Neutrophil (primary cell): ENCODE results near the gene FAM174C.

Experiments used
- H3K27ac ChIP-seq: fragments of 200-600 bp; sonication (generic); 2 replicates; pipeline ENCODE4 v1.5.1; 2016; ENCODE audit warnings: mild to moderate bottlenecking, moderate library complexity
- H3K27me3 ChIP-seq: fragments of 200-600 bp; sonication (generic); 2 replicates; pipeline ENCODE4 v1.6.0; 2016; ENCODE audit warnings: mild to moderate bottlenecking
- H3K36me3 ChIP-seq: fragments of 200-600 bp; sonication (generic); 2 replicates; pipeline ENCODE4 v1.5.1; 2017
- H3K4me1 ChIP-seq, 2 experiments: fragments of 200-600 bp in 1 of 2; sonication (generic) in 1 of 2; 1 replicate in 1 of 2; 2 replicates in 1 of 2; pipeline versions ENCODE4 v1.5.1 to v1.6.1; 2013 to 2016; ENCODE audit warnings: low read depth in 1 of 2, low read length in 1 of 2, mild to moderate bottlenecking in 1 of 2, moderate library complexity in 1 of 2; ENCODE audit not compliant: control insufficient read depth in 1 of 2, insufficient read depth in 1 of 2
- H3K4me3 ChIP-seq, 2 experiments: fragments of 200-600 bp in 1 of 2; sonication (generic) in 1 of 2; 1 replicate in 1 of 2; 2 replicates in 1 of 2; pipeline ENCODE4 v1.5.1; 2013 to 2016; ENCODE audit warnings: low read depth in 1 of 2, low read length in 1 of 2, mild to moderate bottlenecking in 1 of 2, moderate library complexity in 1 of 2
- H3K9me3 ChIP-seq: fragments of 200-600 bp; sonication (generic); 2 replicates; pipeline ENCODE4 v1.5.1; 2016
- TF ChIP-seq, protein P1 (sequence below): fragments of 200-600 bp; sonication (generic); IDR thresholded peaks from 2 replicates; pipeline ENCODE4 v1.5.1; 2016; ENCODE audit warnings: antibody characterized with exemption

Gene FAM174C

GRCh38 chr19:1248786-1249297 lies 26.5 kb upstream of the FAM174C start:
- Histone ChIP-seq H3K4me3 (peak overlapping the region; percentile 75 to 98), H3K9me3 (no peaks in the 10 kb centered on the region), H3K27me3 (no peaks in the 10 kb centered on the region), H3K27ac (peak overlapping the region; percentile 100), H3K4me1 (peaks cover 36 to 46% of the 10 kb centered on the region in 2 experiments), H3K36me3 (peaks cover 38% of the 10 kb centered on the region)
- TF ChIP-seq, protein P1, sequence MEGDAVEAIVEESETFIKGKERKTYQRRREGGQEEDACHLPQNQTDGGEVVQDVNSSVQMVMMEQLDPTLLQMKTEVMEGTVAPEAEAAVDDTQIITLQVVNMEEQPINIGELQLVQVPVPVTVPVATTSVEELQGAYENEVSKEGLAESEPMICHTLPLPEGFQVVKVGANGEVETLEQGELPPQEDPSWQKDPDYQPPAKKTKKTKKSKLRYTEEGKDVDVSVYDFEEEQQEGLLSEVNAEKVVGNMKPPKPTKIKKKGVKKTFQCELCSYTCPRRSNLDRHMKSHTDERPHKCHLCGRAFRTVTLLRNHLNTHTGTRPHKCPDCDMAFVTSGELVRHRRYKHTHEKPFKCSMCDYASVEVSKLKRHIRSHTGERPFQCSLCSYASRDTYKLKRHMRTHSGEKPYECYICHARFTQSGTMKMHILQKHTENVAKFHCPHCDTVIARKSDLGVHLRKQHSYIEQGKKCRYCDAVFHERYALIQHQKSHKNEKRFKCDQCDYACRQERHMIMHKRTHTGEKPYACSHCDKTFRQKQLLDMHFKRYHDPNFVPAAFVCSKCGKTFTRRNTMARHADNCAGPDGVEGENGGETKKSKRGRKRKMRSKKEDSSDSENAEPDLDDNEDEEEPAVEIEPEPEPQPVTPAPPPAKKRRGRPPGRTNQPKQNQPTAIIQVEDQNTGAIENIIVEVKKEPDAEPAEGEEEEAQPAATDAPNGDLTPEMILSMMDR = peak; percentile 98

DNA sequence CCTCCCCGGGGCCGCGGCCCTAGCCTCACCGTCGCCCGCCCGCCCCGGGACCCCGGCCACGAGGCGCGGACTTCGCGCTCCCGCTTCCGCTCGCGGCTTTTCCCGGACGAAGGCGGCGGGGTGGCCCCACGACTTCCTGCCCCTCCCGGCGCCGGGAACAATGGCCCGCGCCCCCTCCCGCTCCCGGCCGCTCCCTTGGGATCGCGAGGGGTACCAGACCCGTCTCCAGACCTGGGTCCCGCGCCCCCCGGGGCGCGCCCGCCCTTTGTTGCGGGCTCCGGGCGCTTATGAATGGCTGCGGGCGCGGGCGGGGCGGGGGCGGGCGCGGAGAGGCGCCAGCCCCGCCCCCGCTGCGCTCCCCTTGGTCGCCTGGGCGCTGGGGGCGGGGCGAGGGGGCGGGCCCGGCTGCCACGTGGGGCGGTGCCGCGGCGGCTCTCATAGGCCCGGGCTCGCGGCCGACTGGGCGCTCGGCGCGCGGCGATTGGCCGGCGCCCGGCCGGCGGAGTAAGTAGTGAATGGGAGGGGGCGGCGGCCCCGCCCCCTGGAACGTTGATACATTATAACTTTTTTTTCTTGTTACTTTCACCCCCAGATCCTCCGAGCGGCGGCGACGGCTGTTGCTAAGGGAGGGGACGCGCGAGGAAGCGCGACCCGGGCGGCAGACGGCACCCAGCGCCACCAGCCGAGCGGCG lies 25.9 kb upstream of the FAM174C start:
- peak overlapping the region; percentile 100 for H3K27ac ChIP-seq
- H3K27me3 ChIP-seq = no peaks in the 10 kb centered on the region
- H3K4me1 ChIP-seq = peaks cover 36 to 46% of the 10 kb centered on the region in 2 experiments
- H3K4me3 ChIP-seq = peak overlapping the region; percentile 75 to 98
- peaks cover 44% of the 10 kb centered on the region for H3K36me3 ChIP-seq
- H3K9me3 ChIP-seq = peaks cover 5% of the 10 kb centered on the region
- TF ChIP-seq, protein P1 = no peak

DNA sequence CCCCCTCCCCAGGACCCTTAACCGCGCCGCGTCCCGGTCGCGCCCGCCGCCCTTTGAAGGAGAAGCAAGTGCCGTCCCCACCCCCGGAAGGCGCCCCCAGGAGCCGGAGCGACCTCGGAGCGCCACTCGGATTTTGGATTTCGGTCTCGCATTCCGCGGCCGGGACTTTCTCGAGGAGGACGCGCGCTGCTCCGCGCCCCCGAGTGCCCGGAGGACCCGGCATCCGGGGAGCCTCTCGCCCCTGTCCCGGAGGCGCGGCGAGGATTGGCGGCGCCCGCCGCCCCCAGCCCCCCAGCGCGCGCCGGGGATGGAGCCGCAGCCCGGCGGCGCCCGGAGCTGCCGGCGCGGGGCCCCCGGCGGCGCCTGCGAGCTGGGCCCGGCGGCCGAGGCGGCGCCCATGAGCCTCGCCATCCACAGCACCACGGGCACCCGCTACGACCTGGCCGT lies 25.3 kb upstream of the FAM174C start:
- no peaks in the 10 kb centered on the region for H3K27me3 ChIP-seq
- TF ChIP-seq, protein P1 = no peak
- peak overlapping the region; percentile 75 to 98 for H3K4me3 ChIP-seq
- H3K27ac ChIP-seq = peak overlapping the region; percentile 100
- peaks cover 11% of the 10 kb centered on the region for H3K9me3 ChIP-seq
- H3K4me1 ChIP-seq = peaks cover 36 to 46% of the 10 kb centered on the region in 2 experiments
- H3K36me3 ChIP-seq = peaks cover 50% of the 10 kb centered on the region

GRCh38 chr19:1250437-1251260 lies 24.7 kb upstream of the FAM174C start:
- peaks cover 38 to 46% of the 10 kb centered on the region in 2 experiments for H3K4me1 ChIP-seq
- H3K36me3 ChIP-seq = peaks cover 56% of the 10 kb centered on the region
- H3K27me3 ChIP-seq = no peaks in the 10 kb centered on the region
- peak overlapping the region; percentile 100 for H3K27ac ChIP-seq
- TF ChIP-seq, protein P1 = no peak
- peaks cover 14% of the 10 kb centered on the region for H3K9me3 ChIP-seq
- H3K4me3 ChIP-seq = peak overlapping the region; percentile 75 to 98

GRCh38 chr19:1251330-1252220 lies 23.8 kb upstream of the FAM174C start:
- Histone ChIP-seq H3K36me3 (peaks cover 65% of the 10 kb centered on the region), H3K9me3 (peaks cover 14% of the 10 kb centered on the region), H3K27me3 (no peaks in the 10 kb centered on the region), H3K4me3 (peak overlapping the region; percentile 75 to 98), H3K27ac (peak overlapping the region; percentile 100), H3K4me1 (peaks cover 42 to 48% of the 10 kb centered on the region in 2 experiments)
- TF ChIP-seq, protein P1 = peak; percentile 15
